HCT116 (cell line): ENCODE measurements around the gene TMEM132D. TPM values are rescaled to one million over a fixed set of nuclear protein-coding genes. Genes with fewer than 3 reads are reported as not detected.

Experiments used
- ATAC-seq: fragments of 200-7000 bp; cut with Tn5 transposase; 2 replicates; pipeline ENCODE4 v1.9.1; 2020; ENCODE audit warnings: mild to moderate bottlenecking, moderate library complexity
- BruUV-seq: library from RNA; stranded (reverse); fragments of 400-500 nt; replicated peaks from 2 replicates; lab custom pipeline; 2021; lab: Mats Ljungman, UMichigan
- CTCF ChIA-PET: fragments of 300-600 bp; sonication (Branson Sonifier 250); formaldehyde crosslinking; loops from one replicate; lab custom pipeline; 2021; ENCODE audit warnings: antibody characterized with exemption; lab: Charles Lee
- POLR2A ChIA-PET: fragments of 300-600, 350-600 bp; sonication (Branson Sonifier 250); formaldehyde crosslinking; loops from one replicate; lab custom pipeline; 2021; ENCODE audit warnings: antibody characterized with exemption; lab: Charles Lee
- RAD21 ChIA-PET, 2 experiments: fragments of 300-600 bp; sonication (Branson Sonifier 250); formaldehyde crosslinking; loops; one replicate each; lab custom pipeline; 2023; ENCODE audit warnings: low total read pairs in 2 of 2; ENCODE audit not compliant: uncharacterized antibody in 2 of 2, unreplicated experiment in 2 of 2, low non-redundant PET in 1 of 2; lab: Charles Lee
- DNase-seq: peaks from one replicate; pipeline ENCODE4 v3.0.0-alpha.2; 2010; ENCODE audit warnings: low read depth, low spot score
- H2AFZ ChIP-seq: fragments of 200-600 bp; shearing (Covaris generic), sonication (generic); 2 replicates; pipeline ENCODE4 v1.6.1; 2017; ENCODE audit warnings: low read depth, mixed run types, mixed read lengths, antibody characterized with exemption, low read length; ENCODE audit not compliant: poor library complexity, severe bottlenecking
- H3K27ac ChIP-seq: 2 replicates; pipeline ENCODE4 v1.5.1; 2012; ENCODE audit warnings: low read depth, low read length
- H3K27me3 ChIP-seq: fragments of 200-600 bp; sonication (generic); 2 replicates; pipeline ENCODE4 v1.6.1; 2016; ENCODE audit warnings: mixed run types, low read length, mixed read lengths; ENCODE audit not compliant: insufficient read depth
- H3K36me3 ChIP-seq, 2 experiments: fragments of 200-500 bp in 1 of 2; fragments of 200-600 bp in 1 of 2; sonication (Bioruptor generic) in 1 of 2; sonication (generic) in 1 of 2; 2 replicates each; pipeline versions ENCODE4 v1.5.1 to v1.6.1; 2014 to 2016; ENCODE audit warnings: low read length in 2 of 2, inconsistent platforms in 1 of 2, mixed read lengths in 1 of 2, mixed run types in 1 of 2; ENCODE audit not compliant: insufficient read depth in 2 of 2, control insufficient read depth in 1 of 2
- H3K4me1 ChIP-seq, 2 experiments: fragments of 200-600 bp in 1 of 2; sonication (generic) in 1 of 2; 2 replicates each; pipeline versions ENCODE4 v1.5.1 to v1.6.1; 2012 to 2017; ENCODE audit warnings: low read length in 2 of 2, inconsistent platforms in 1 of 2, mild to moderate bottlenecking in 1 of 2, mixed read lengths in 1 of 2, mixed run types in 1 of 2, moderate library complexity in 1 of 2; ENCODE audit not compliant: insufficient read depth in 2 of 2, control insufficient read depth in 1 of 2
- H3K4me2 ChIP-seq: fragments of 200-600 bp; sonication (generic); 2 replicates; pipeline ENCODE4 v1.6.1; 2017; ENCODE audit warnings: mixed run types, low read length, mixed read lengths
- H3K4me3 ChIP-seq, 2 experiments: fragments of 200-600 bp in 1 of 2; sonication (generic) in 1 of 2; replicated peaks in 1 of 2; 2 replicates each; pipeline ENCODE4 v1.5.1; 2011 to 2016; ENCODE audit warnings: low read length in 2 of 2, control low read depth in 1 of 2, low read depth in 1 of 2, mild to moderate bottlenecking in 1 of 2, mixed read lengths in 1 of 2, mixed run types in 1 of 2
- H3K79me2 ChIP-seq: fragments of 200-600 bp; sonication (generic); 2 replicates; pipeline ENCODE4 v1.6.1; 2017; ENCODE audit warnings: mild to moderate bottlenecking, mixed run types, low read length, moderate library complexity, mixed read lengths; ENCODE audit not compliant: insufficient read depth
- H3K9ac ChIP-seq: fragments of 200-600 bp; sonication (generic); 2 replicates; pipeline ENCODE4 v1.6.1; 2016; ENCODE audit warnings: low read length, mixed read lengths
- H3K9me2 ChIP-seq: fragments of 200-600 bp; sonication (generic), shearing (Covaris generic); 2 replicates; pipeline ENCODE4 v1.6.1; 2017; ENCODE audit warnings: mixed run types, mild to moderate bottlenecking, moderate library complexity; ENCODE audit not compliant: insufficient read depth
- H3K9me3 ChIP-seq, 2 experiments: fragments of 200-500 bp in 1 of 2; fragments of 200-600 bp in 1 of 2; sonication (Bioruptor generic) in 1 of 2; sonication (generic) in 1 of 2; 2 replicates each; pipeline ENCODE4 v1.6.1; 2014 to 2017; ENCODE audit warnings: low read length in 2 of 2, mixed read lengths in 2 of 2, inconsistent platforms in 1 of 2, low read depth in 1 of 2, mild to moderate bottlenecking in 1 of 2, mixed run types in 1 of 2, moderate library complexity in 1 of 2; ENCODE audit not compliant: control insufficient read depth in 1 of 2, insufficient read depth in 1 of 2
- H4K20me1 ChIP-seq: fragments of 200-600 bp; sonication (generic), shearing (Covaris generic); 2 replicates; pipeline ENCODE4 v1.6.1; 2017; ENCODE audit warnings: mixed run types, mild to moderate bottlenecking, moderate library complexity; ENCODE audit not compliant: insufficient read depth
- CEBPB ChIP-seq: IDR thresholded peaks from 2 replicates; pipeline ENCODE4 v1.6.1; 2012; ENCODE audit warnings: low read depth
- CTCF ChIP-seq, 3 experiments: fragments of 200-600 bp in 1 of 3; sonication (generic) in 1 of 3; IDR thresholded peaks in 2 of 3; conservative IDR thresholded peaks in 1 of 3; 2 replicates each; pipeline ENCODE4 v1.5.1; 2012 to 2017; ENCODE audit warnings: low read depth in 2 of 3, low read length in 2 of 3, antibody characterized with exemption in 1 of 3, borderline replicate concordance in 1 of 3, control low read depth in 1 of 3, mild to moderate bottlenecking in 1 of 3, mixed read lengths in 1 of 3, mixed run types in 1 of 3, moderate library complexity in 1 of 3; ENCODE audit not compliant: insufficient read depth in 1 of 3
- ELF1 ChIP-seq: IDR thresholded peaks from 2 replicates; pipeline ENCODE4 v1.6.1; 2012; ENCODE audit warnings: low read depth, borderline replicate concordance
- MAX ChIP-seq: IDR thresholded peaks from 2 replicates; pipeline ENCODE4 v1.6.1; 2012
- TCF7L2 ChIP-seq: IDR thresholded peaks from 2 replicates; pipeline ENCODE4 v1.7.0; 2011; ENCODE audit warnings: borderline replicate concordance, inconsistent platforms; ENCODE audit not compliant: insufficient read depth, insufficient read length; ENCODE audit errors: extremely low read depth
- YY1 ChIP-seq: IDR thresholded peaks from 2 replicates; pipeline ENCODE4 v1.6.1; 2011; ENCODE audit warnings: low read length, low read depth, moderate library complexity, mild to moderate bottlenecking; ENCODE audit not compliant: insufficient replicate concordance; ENCODE audit errors: extremely low read depth
- ZFX ChIP-seq: fragments of 450-650 bp; IDR thresholded peaks from 2 replicates; pipeline ENCODE4 v1.6.1; 2017
- ZNF274 ChIP-seq: fragments of 200-500 bp; sonication (Bioruptor generic); IDR thresholded peaks from 2 replicates; pipeline ENCODE4 v1.6.1; 2014; ENCODE audit warnings: mild to moderate bottlenecking, low read depth, low read length, inconsistent platforms
- intact Hi-C: fragments of 100-400 bp; cut with micrococcal nuclease; formaldehyde crosslinking; loops from 2 replicates; pipeline ENCODE4 v1.10.0; 2022
- total RNA-seq: library from RNA; stranded (reverse); gene quantifications from one replicate; pipeline ENCODE4 v1.2.1, GENCODE V29; 2021; ENCODE audit not compliant: unreplicated experiment
- TF ChIP-seq, protein P1 (sequence below): IDR thresholded peaks from 2 replicates; pipeline ENCODE4 v1.6.1; 2011; ENCODE audit warnings: mild to moderate bottlenecking, low read length, moderate library complexity; ENCODE audit not compliant: insufficient replicate concordance; ENCODE audit errors: extremely low read depth

The TMEM132D gene
- total RNA-seq, 1 experiment from 2014 or later = not detected

DNA sequence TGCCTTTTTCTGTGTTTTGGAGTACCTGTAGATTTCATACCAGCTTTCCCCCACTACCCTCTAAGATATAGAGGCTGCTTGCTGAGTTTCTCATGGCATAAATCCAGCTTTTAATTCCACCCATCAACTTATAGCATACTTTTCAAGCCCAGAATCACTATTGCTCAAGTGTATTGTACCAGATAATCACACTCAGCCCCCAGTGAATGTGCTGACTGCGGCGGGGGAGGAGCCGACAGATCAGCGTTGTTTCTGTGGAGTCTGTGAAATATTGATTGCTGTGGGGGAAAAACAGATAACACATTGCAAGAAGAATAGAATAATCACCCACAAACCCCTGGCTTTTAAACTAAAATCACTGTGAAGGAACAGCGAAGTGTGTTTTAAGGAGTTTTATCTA is 296.1 kb downstream of the TMEM132D start (continued):
- no peak for TF ChIP-seq CTCF (IDR thresholded peaks at IDR 0.05 in 2 of 3, conservative IDR thresholded peaks at IDR 0.05 in 1 of 3; ENCODE audit: borderline replicate concordance in 1 of 3, insufficient read depth in 1 of 3, low read depth in 2 of 3, low read length in 2 of 3)
- TF ChIP-seq TCF7L2 = no peak
- no peak for TF ChIP-seq ZNF274
- no peak for TF ChIP-seq ZFX
- TF ChIP-seq ELF1 = no peak
- TF ChIP-seq, protein P1, sequence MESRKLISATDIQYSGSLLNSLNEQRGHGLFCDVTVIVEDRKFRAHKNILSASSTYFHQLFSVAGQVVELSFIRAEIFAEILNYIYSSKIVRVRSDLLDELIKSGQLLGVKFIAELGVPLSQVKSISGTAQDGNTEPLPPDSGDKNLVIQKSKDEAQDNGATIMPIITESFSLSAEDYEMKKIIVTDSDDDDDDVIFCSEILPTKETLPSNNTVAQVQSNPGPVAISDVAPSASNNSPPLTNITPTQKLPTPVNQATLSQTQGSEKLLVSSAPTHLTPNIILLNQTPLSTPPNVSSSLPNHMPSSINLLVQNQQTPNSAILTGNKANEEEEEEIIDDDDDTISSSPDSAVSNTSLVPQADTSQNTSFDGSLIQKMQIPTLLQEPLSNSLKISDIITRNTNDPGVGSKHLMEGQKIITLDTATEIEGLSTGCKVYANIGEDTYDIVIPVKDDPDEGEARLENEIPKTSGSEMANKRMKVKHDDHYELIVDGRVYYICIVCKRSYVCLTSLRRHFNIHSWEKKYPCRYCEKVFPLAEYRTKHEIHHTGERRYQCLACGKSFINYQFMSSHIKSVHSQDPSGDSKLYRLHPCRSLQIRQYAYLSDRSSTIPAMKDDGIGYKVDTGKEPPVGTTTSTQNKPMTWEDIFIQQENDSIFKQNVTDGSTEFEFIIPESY = no peak

GRCh38 chr12:129607301-129607700 is 296.5 kb downstream of the TMEM132D start:
- POLR2A ChIA-PET = no interaction called here
- H3K4me3 ChIP-seq = no peak overlapping the region
- no peak for TF ChIP-seq ZFX
- no peak for TF ChIP-seq YY1
- TF ChIP-seq MAX = no peak
- TF ChIP-seq CTCF (IDR thresholded peaks at IDR 0.05 in 2 of 3, conservative IDR thresholded peaks at IDR 0.05 in 1 of 3; ENCODE audit: borderline replicate concordance in 1 of 3, insufficient read depth in 1 of 3, low read depth in 2 of 3, low read length in 2 of 3) = no peak
- TF ChIP-seq, protein P1 = no peak
- no peak for TF ChIP-seq CEBPB
- no peak for TF ChIP-seq ZNF274
- no peak overlapping the region for H3K27ac ChIP-seq
- no peaks in the 10 kb centered on the region for H3K27me3 ChIP-seq
- H4K20me1 ChIP-seq = no peaks in the 10 kb centered on the region
- no peak overlapping the region for H3K4me2 ChIP-seq
- no peaks in the 10 kb centered on the region for H3K9me2 ChIP-seq
- peaks cover 13 to 23% of the 10 kb centered on the region in 2 experiments; a peak in 2 of 4 replicates for H3K9me3 ChIP-seq
- DNase-seq (no peak), ATAC-seq (no peak)
- intact Hi-C loops = no loop called here
- H3K4me1 ChIP-seq = no peaks in the 10 kb centered on the region
- H3K36me3 ChIP-seq = no peaks in the 10 kb centered on the region
- no peak overlapping the region for H2AFZ ChIP-seq
- H3K79me2 ChIP-seq = no peaks in the 10 kb centered on the region
- no peak overlapping the region for H3K9ac ChIP-seq
- RAD21 ChIA-PET = no interaction called here
- CTCF ChIA-PET = no interaction called here
- no TSS peak for BruUV-seq
